IMR-90 (cell line): ENCODE measurements around the gene TDRD6.

Experiments
- CHD1 ChIP-seq: IDR thresholded peaks from 2 replicates; pipeline ENCODE4 v1.6.1; 2012; ENCODE audit warnings: low read depth, low read length, improper control_type of control experiment
- CTCF ChIP-seq: conservative IDR thresholded peaks from 2 replicates; pipeline ENCODE4 v1.5.1; 2012; ENCODE audit warnings: mild to moderate bottlenecking, low read depth, low read length, improper control_type of control experiment
- ELK1 ChIP-seq: fragments of 150-350 bp; IDR thresholded peaks from 2 replicates; pipeline ENCODE4 v1.6.1; 2016; ENCODE audit warnings: low read depth, mild to moderate bottlenecking, low read length, moderate library complexity, borderline replicate concordance
- MXI1 ChIP-seq: IDR thresholded peaks from 2 replicates; pipeline ENCODE4 v1.6.1; 2012; ENCODE audit warnings: low read depth, mild to moderate bottlenecking, low read length, moderate library complexity, borderline replicate concordance
- POLR2A ChIP-seq: IDR thresholded peaks from 2 replicates; pipeline ENCODE4 v1.6.1; 2012; ENCODE audit warnings: mild to moderate bottlenecking, low read depth, low read length
- RCOR1 ChIP-seq: IDR thresholded peaks from 2 replicates; pipeline ENCODE4 v1.6.1; 2012; ENCODE audit warnings: mild to moderate bottlenecking, low read length, improper control_type of control experiment; ENCODE audit not compliant: insufficient replicate concordance
- RFX5 ChIP-seq: IDR thresholded peaks from 2 replicates; pipeline ENCODE4 v1.8.0; 2012; ENCODE audit warnings: low read depth, mild to moderate bottlenecking, low read length, moderate library complexity

GRCh38 chr6:46699970-46700369 lies 12.3 kb downstream of the TDRD6 start:
- TF ChIP-seq POLR2A = no peak
- no peak for TF ChIP-seq CTCF
- no peak for TF ChIP-seq MXI1
- TF ChIP-seq CHD1 = no peak
- TF ChIP-seq RCOR1 = no peak
- no peak for TF ChIP-seq ELK1
- TF ChIP-seq RFX5 = no peak
